MV-4-11 (cell line): ENCODE measurements around the gene ERMAP.

Experiments
- DNase-seq: peaks from one replicate; lab custom pipeline; 2025; lab: John Stamatoyannopoulos, UW

Gene ERMAP, protein sequence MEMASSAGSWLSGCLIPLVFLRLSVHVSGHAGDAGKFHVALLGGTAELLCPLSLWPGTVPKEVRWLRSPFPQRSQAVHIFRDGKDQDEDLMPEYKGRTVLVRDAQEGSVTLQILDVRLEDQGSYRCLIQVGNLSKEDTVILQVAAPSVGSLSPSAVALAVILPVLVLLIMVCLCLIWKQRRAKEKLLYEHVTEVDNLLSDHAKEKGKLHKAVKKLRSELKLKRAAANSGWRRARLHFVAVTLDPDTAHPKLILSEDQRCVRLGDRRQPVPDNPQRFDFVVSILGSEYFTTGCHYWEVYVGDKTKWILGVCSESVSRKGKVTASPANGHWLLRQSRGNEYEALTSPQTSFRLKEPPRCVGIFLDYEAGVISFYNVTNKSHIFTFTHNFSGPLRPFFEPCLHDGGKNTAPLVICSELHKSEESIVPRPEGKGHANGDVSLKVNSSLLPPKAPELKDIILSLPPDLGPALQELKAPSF

DNA sequence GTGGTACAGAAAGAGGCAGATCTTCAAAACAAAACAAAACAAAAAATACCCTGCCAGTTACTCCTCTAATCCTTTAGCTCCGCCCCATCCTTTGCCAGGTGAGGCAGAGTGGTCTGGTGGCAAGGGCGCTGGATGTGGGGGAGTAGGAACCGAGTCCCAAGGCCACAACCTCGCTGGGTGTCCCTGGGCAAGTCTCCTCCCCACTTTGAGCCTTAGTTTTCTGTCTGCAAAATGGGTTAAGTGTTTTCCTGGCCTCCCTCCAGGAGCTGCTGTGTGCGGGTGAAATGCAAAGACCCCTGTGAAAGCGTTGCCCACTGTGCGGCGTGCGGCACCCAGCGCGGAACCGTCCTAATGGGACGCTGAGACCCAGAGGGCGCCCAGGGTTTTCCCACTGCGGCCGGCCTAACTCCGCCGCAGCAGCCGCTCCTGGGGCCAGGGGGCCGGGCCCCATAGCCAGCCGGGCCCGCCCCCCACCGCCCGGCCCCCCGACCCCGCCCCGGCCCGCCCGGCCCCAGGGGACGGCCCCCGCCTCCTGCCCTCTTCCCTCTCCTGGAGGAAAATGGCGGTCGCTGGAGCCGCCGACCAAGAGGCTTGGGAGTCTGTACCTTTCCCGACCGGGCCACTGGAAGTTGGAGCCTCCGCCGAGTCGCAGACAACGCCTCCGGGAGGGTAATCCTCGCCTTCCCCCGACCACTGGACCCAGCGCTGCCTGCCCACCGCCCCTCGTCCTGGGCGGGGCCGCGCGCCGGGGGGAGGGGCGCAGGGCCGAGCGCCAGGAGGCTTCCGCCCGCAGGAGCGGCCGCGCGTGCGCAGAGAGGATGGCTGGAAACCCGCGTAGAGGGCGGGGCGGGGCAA lies at the start of gene ERMAP, which contains the start of gene SVBP:
ERMAP (plus strand) TSS at position 538 of the 855 bp plus-strand sequence. CDS start 13,327 bp downstream, outside the sequence.
SVBP (minus strand) TSS at position 813 of the 855 bp plus-strand sequence. CDS start 853 bp downstream, outside the sequence.
- DNase-seq, result peak; percentile 75

DNA sequence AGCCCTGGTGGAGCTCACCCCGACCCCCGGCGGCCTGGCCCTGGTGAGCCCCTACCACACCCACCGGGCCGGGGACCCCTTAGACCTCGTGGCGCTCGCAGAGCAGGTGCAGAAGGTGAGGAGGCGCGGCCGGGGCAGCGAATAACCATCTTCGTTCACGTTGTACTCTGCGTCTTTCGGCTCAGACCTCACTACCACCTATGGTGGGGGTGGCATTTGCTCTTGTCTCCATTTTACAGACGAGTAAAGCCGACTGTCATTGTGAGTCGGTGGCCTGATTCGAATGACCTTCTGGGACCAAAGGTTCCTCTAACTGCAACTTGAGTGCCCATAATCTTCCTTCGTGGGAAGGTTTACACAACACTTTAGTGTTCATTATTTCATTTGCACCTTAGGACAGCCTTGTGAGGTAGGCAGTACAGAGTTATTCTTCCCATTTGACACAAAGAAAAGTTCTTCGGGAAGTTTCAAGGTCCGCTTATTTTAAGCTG lies 49.4 kb upstream of the ERMAP start:
- DNase-seq, result no peak

DNA sequence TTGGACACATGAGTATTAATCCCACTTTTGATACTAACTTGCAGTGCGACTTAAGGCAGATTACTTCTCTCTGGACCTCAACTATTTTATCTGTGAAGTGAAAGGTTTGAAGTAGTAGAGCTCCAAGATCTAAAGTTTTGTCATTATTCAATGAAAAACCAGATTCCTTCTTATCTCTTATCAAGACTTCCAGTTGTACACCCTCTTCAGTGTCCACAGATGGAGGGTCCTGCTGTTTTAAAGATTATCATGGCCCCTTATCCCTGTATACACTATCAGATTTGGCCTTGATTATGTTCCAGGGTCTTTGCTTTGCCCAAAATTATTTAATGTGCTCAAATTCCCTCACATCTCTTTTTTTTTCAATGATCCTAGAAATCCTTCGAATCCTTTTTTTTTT lies 48.8 kb upstream of the ERMAP start:
- no peak for DNase-seq

- no peak for DNase-seq
These were observed 47.1 kb upstream of the ERMAP start for GRCh38 chr1:42769811-42770210.

GRCh38 chr1:42773420-42773819 lies 43.5 kb upstream of the ERMAP start:
- no peak for DNase-seq

- no peak for DNase-seq
These were observed 41.9 kb upstream of the ERMAP start for GRCh38 chr1:42774928-42775526.

GRCh38 chr1:42776502-42776901 lies 40.4 kb upstream of the ERMAP start:
- no peak for DNase-seq

DNA sequence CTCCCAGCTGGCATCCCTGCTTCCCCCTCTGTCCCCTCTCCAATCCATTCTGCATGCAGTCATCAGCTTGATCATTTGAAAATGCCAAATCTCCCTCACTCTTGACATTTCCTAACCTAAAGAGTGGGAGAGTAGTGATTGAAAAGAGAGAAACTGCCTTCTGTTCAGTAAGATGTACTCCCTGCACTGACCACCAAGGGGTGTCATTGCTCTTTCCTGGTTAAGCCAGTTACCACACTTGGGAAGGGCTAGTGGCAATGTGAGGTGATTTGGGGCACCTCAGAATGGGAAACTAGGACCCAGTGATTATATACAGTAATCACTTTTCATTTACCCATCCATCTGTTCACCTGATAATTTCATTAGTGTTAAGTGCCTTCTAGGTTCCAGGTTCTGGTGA lies 39.1 kb upstream of the ERMAP start:
- DNase-seq, result no peak

DNA sequence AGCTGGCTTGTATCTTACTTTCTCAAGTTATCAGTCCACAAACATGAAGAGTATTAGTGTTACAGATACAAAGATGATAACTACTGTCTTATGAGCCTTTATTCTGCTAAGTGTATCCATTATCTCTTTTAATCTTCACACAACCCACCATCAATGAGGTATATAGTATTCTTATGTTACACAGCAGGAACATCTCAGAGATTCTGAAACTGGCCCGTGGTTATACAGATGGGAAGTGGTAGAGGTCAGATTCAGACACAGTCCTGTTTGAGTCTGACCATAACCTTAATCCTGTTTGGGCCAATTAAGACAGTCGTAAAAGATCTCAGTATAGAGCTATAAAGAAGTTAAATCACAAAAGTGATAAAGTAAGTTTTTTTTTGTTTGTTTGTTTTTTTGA lies 37.2 kb upstream of the ERMAP start:
- peak; percentile 40 for DNase-seq

GRCh38 chr1:42780176-42780575 lies 36.7 kb upstream of the ERMAP start:
- DNase-seq, result no peak

DNA sequence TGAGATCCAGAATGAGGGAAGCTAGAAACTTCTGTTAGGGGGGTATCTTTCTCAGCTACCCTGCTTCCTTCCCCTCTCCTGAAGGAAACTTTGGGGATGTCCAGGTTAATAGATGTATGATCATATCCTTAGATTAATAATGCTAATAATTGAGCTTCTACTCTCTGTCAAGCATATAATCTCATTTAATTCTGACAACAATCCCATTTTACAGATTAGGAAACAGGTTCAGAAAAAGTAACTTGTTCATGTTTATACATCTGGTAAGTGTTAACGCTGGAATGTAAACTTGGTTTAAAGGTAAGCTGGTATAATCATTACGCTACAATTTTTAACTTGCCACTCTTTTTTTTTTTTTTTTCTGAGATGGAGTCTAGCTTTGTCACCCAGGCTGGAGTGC lies 33.8 kb upstream of the ERMAP start:
- no peak for DNase-seq

DNA sequence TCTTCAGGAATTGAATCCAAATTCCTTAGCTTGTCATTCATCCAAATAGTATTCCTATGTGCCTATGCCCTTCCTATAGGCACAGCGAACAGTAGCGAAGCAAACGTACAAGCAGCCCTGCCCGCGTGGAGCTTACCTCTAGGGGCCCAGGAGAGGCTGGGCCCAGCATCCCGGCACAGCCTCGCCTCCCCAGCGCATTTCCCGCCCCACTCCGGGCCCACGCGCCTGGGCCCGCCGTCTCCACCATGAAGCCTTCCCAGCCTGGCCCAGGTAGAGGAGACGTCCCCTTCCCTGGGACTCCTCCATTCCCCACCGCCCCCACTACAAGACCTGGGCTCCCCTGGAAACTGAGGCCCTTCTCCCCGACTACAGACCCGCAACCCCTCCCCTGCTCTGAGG lies 32.4 kb upstream of the ERMAP start:
- DNase-seq, result no peak

- no peak for DNase-seq
These were observed 31.8 kb upstream of the ERMAP start, which contains the start of gene TMEM269 for GRCh38 chr1:42784946-42785693. TMEM269 (plus strand) TSS chr1:42784991; CDS start chr1:42789894, 4,903 bp downstream.

DNA sequence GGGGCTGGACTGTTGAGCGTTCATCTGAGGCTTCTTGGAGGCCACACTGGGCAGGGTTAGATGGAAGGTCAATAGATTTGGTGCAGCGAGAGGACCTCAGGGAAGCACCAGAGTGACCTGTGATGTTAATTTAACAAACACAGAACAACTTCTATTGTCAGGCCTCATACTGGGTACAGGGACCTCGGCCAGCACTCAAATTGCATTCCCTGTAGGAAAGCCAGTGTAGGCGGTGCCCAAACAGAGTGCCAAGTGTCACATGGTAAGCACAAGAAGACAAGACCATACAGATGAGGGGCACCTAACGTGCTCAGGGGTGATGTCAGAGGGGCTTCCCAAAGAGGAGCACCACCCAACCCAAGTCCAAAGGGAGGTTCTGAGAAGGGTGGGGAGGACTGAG lies 30.8 kb upstream of the ERMAP start:
- DNase-seq, result no peak

DNA sequence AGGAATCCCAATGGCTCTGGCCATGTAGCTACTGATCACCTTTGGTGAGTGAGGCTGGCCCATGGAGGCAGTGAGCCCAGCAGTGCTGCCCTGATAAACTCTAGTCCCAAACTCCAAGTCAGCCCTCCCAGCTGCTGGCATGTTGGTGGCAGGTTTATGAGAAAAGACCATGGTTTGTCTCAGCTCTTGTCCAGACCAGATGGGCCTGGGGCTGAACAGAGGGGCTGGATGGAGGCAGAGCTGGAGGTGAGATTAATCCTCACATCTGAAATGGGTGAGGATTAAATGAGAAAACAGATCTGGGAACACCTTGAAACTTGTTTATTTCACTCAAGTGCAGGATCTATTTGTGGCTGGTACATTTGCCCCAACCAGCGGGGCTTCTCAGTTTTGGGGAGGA lies 28.9 kb upstream of the ERMAP start:
- no peak for DNase-seq

DNA sequence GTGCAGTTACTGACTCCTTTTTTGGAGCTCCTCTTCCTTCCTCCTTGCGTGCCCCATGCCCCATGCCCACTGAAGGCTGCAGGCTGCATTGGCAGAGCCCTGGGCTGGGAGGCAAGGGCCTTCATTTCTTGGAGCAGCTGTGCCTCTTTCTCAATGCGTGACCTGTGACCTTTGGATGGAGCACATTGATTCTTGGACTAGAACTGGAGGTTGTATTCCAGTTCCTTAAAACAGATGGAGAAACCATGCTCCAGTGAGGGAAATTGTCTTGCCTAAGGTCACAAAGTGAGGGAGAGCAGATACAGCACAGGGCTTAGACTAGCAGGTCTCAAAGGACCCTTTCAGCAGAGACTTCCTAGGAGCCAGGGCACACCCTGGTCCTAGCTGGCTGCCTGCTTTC lies 23.1 kb upstream of the ERMAP start:
- DNase-seq, result no peak

DNA sequence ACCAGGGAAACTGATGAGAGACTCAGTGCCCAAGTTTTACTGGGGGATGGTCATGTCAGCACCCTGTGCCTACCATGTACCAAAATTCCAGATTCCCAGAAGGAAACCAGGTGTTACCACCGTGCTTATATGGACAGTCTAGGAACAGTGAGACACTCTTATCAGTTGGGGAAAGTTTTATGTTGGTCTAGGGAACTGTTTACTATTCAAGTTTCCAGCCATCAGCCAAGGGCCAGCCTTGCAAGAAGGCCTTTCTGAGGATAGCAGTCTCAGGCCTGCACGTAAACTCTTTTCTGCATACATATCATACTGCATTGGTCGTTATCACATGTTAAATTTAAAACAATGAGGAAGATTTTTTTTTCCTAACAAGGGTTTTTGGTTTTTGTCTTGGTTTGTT lies 19.5 kb upstream of the ERMAP start:
- no peak for DNase-seq

- no peak for DNase-seq
These were observed 18.9 kb upstream of the ERMAP start for GRCh38 chr1:42797979-42798378.

GRCh38 chr1:42801832-42802473 lies 15.0 kb upstream of the ERMAP start:
- DNase-seq, result no peak

- no peak for DNase-seq
These were observed 10.8 kb upstream of the ERMAP start for GRCh38 chr1:42806171-42806570.

- no peak for DNase-seq
These were observed 10.3 kb upstream of the ERMAP start for GRCh38 chr1:42806593-42806992.
